Hepatic stellate cell (primary cell): ENCODE data around the gene CWC27.

ENCODE experiments used
- DNase-seq: peaks from one replicate; pipeline ENCODE4 v3.0.0; 2011; ENCODE audit warnings: low spot score

CWC27 gene, protein sequence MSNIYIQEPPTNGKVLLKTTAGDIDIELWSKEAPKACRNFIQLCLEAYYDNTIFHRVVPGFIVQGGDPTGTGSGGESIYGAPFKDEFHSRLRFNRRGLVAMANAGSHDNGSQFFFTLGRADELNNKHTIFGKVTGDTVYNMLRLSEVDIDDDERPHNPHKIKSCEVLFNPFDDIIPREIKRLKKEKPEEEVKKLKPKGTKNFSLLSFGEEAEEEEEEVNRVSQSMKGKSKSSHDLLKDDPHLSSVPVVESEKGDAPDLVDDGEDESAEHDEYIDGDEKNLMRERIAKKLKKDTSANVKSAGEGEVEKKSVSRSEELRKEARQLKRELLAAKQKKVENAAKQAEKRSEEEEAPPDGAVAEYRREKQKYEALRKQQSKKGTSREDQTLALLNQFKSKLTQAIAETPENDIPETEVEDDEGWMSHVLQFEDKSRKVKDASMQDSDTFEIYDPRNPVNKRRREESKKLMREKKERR

DNA sequence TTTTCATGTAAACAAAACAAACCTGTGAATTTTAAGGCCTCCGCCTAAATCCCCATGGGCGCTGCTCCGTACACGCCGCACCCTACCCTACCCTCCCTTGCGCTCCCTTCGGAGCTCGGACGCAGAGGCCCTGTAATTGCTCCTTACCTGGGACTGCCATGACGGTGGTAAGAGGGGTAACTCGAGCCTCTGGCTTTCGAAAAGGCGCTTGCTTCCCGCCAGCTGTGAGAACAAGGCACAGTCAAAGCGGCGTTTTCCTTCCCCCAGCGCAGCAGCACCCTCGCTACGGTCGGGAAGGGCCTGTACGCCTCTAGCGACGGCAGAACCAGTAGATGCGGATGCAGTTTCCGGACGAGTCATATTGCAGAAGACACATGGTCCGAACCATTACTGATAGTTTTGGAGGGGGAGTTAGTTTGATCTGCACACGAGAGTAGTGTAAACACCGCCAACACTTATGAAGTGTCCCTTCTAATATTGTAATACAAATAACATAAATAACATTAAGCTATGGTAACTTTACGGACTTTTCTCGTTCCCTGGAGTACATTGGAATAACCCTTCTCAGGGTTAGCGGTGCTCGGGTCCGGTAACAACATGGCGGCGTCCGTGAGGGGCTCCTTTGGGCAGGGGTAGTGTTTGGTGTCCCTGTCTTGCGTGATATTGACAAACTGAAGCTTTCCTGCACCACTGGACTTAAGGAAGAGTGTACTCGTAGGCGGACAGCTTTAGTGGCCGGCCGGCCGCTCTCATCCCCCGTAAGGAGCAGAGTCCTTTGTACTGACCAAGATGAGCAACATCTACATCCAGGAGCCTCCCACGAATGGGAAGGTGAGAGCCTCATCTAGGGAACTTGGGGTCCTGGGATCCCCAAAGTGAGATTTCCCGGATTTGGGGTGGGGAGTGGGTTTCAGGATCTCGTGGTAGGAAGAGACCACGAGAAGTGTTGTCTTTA, at the start of gene CWC27, which contains the start of gene SREK1IP1:
Gene CWC27 (plus strand): TSS at position 573 of the 955 bp plus-strand sequence. CDS start 217 bp downstream, at position 790.
Gene SREK1IP1 (minus strand): TSS at position 334 of the 955 bp plus-strand sequence. CDS start 174 bp downstream, at position 160.
- DNase-seq, result peak; percentile 72

- DNase-seq, result no peak
Observed at GRCh38 chr5:64722588-64722987, 46.1 kb upstream of the CWC27 start.

- no peak for DNase-seq
Observed at GRCh38 chr5:64727150-64727549, 41.6 kb upstream of the CWC27 start.

- no peak for DNase-seq
Observed at GRCh38 chr5:64742411-64742810, 26.3 kb upstream of the CWC27 start.

- DNase-seq, result no peak
Observed at GRCh38 chr5:64742821-64743220, 25.9 kb upstream of the CWC27 start.

DNA sequence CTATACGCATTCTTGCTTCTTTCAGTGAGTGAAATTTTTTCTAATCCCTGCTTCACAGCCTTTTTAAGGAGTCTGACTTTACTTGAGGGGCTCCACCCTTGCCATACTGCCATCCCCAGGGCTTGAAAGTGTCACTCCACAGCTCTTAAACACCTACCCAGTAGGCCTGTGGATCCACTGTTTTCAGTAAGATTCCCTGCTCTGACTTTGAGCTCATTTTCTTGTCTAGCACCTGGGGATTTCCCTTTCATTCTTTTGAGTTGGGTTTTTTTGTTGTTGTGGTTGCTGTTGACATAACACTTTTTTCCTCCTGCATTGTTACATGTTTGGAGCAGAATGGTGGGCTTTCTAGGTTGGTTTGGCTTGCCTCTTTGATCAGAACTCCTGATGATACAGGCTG, 23.8 kb upstream of the CWC27 start:
- DNase-seq, result no peak

DNA sequence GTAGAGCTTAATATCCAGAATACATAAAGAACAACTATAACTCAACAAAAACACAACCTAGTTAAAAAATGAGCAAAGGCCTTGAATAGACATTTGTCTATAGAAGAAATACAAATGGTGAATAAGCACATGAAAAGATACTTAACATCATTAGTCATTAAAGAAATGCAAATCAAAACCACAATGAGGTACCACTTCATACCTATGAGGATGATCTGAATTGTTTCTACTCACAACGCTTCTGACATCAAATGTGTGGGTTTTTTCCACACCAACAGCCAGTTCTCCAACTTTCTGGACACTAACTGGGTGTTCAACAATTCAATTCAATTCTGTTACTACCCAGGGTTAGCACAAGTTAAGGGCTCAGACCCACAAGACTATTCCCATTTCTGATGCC, 22.3 kb upstream of the CWC27 start:
- no peak for DNase-seq

GRCh38 chr5:64749385-64749784, 19.3 kb upstream of the CWC27 start:
- DNase-seq, result no peak

- DNase-seq, result no peak
Observed at GRCh38 chr5:64754066-64754465, 14.7 kb upstream of the CWC27 start.

- no peak for DNase-seq
Observed at GRCh38 chr5:64758901-64759300, 9.8 kb upstream of the CWC27 start.

GRCh38 chr5:64759960-64760660, 8.6 kb upstream of the CWC27 start:
- DNase-seq, result no peak

DNA sequence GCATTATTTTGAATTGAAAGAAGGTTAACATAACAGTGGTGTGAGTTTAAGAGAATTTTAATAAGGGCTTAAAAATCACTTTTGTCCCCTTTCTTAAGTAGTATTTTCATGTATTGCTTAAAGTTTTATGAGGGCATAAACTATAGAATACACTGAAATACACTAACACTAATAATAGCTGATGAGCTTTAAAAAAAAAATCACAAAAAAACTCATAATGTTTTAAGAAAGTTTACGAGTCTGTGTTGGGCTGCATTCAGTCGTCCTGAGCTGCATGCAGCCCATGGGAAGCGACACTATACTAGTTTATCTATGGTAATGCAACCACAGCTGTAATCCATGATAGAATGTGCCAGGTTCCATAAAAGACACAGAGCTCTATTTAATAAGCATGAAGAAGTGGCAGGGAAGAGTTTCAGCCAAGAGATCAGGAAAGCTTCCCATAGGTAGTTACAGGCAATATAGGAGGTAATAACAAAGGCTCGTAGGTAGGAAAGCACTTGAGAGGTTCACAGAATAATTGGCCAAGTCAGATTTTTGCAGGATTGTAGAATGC, 4.7 kb upstream of the CWC27 start:
- DNase-seq, result no peak

DNA sequence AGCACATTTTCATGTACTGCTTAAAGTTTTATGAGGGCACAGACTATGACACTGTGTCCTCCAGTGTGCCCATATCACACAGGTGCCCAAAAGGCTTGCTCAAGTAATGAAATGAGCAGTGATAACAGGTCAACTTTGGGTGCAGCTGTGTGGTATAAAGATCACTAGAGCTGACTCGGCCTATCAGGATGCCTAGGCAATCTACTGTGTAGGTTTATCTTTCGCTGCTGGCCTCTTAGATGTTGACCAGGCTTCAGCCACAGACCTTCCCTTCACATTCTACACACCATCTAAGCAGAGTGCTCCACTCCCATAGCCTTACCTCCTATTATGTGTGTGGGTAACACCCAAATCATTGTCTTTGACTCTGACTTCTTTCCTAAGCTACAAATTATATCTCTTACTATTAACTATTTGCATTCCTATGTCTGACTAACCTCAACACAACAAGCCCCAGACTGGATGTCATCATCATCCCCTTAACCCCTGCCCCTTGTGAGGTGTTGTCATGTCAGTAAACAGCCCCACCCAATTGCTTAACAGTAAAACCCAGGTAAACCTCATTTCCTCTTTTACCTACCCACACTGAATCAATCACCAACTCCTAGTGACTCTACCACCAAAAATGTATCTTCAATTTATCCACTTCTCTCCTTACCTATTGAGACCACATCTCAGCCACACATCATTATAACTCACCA, 2.8 kb upstream of the CWC27 start:
- DNase-seq, result no peak

GRCh38 chr5:64766941-64767340, 1.8 kb upstream of the CWC27 start:
- DNase-seq, result no peak

DNA sequence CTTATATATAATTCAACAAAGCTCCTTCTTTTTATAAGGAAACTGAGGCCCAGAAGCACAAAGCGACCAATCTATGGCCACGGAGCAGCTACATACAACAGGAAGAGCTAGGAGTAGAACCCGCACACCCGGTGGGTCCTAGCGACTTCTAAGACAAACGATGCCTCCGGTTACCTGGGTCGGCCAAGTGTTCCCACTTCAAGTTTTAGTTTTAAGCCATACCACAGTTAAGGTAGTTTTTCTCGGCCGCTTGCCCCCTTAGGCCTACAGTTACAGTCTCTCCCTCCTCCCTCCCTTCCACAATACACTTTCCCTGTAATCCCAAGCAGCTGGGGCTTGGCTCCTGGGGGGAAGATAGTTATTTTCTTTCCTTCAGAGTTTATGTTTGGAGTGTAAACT, 772 bp upstream of the CWC27 start:
- no peak for DNase-seq

- DNase-seq, result no peak
Observed at GRCh38 chr5:64769855-64770254, 1.1 kb downstream of the CWC27 start.

DNA sequence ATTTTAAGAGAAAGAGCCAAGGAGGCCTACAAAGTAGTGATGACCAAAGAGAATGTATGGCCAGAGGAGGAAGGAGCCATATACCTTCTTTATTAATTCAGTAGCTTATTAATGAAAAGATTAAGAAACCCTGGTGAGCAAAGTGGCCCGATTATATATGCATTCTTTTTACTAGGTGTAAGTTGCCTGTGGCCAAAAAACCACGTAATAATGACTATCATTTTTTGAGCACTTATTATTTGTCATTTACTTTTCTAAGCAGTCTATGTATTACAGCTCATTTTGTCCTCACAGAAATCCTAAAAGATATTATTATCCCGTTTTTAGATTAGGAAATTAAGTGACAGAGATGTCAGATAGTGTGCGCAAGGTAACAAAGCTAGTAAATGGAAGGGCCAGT, 3.0 kb downstream of the CWC27 start:
- DNase-seq, result no peak

GRCh38 chr5:64773533-64773932, 4.8 kb downstream of the CWC27 start:
- no peak for DNase-seq

DNA sequence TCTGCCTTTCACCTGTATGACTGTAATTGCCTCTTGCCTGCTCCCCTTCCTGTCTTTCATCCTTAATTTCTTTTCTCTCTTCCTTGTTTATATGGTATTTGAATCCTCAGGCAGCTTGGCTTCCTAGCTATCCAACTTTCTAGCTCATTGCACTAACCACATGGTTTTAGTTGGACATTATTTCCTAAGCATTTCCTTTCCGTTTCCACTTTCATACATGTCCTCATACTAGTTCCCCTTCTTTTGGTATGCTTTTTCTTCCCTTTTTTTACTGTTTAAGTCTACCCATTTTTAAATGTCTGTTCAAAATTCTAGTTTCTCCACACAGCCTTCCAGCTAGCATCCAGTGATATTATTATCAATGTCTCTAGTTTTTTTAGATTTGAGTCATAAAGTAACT, 6.6 kb downstream of the CWC27 start:
- no peak for DNase-seq

DNA sequence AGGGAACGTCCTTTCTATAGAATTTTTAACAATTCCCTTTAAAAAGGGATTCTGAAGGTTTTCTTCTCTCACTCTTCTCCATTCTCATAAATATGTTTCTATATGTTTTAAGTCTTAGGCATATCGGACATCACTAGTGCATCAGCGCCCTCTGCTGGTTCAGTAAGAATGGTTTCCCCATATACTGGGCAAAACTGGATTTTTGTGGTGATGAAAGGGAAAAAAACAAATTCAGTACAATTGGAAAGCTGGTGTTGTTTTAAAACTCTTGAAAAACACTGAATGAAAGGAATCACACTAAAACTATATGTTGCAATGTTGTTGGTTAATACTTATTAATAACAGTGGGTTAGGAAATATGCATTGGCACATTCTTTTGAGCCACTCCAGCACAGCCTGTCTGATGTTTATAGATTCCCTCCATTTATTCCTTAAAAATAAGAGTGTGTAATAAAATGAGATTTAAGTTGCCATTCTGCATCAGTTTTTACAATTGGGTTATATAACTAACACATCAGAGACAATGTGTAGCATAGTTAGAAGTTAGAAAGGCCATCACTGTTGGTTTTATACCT, 15.8 kb downstream of the CWC27 start:
- no peak for DNase-seq

GRCh38 chr5:64786372-64786771, 17.6 kb downstream of the CWC27 start:
- DNase-seq, result no peak
